Measurements from ENCODE around the gene TECTB. TPM values are rescaled to one million over a fixed set of nuclear protein-coding genes. Genes with fewer than 3 reads are reported as not detected.

TECTB gene
- total RNA-seq, 1 donor from 2014 or later, result not detected

DNA sequence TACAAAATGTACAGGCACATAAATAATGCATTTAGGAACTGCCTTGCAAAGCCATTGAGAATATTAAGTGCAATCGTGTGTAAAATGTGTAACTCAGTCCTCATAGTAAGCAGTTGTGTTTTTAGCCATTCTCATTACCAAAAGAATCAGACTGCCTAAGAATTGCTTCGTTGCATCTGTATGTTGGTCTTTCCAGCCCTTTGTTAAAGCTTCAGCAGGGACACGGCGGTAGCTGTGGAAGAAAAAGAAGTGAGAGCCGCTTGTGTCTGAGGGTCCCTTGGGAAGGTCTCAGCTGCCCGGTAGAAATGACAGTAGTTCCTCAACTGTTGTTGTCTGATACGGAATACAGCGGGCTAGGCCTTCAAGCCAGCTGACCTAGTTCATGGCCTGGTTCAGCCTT is 67.9 kb downstream of the TECTB start:
- no peaks in the 10 kb centered on the region for H3K36me3 Mint-ChIP-seq (ENCODE audit: low read depth)

DNA sequence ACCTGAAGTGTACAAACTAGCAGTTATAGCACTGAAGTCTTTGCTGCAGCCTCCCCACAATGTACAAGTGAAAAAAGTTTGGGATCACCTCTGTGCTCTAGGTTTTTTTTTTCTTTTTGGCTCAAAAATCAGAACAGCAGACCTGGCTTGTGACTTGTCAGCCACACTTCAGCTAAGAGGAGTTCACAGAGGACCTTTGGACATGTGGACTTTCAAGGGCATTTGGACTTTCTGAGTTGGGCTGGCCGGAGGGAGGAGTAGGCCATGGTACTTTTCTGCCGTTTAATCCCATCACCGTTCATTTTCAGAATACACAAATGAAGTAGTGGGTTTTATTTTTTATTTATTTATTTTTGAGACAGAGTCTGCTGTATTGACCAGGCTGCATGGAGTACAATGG is 68.8 kb downstream of the TECTB start:
- Mint-ChIP-seq H3K9me3 (no peaks in the 10 kb centered on the region), H3K4me1 (no peaks in the 10 kb centered on the region), H3K36me3 (ENCODE audit: low read depth) (no peaks in the 10 kb centered on the region), H3K4me3 (no peak overlapping the region), H3K27ac (no peak overlapping the region), H3K27me3 (peaks cover 3% of the 10 kb centered on the region)
- DNase-seq, result no peak
- intact Hi-C loops (cut with micrococcal nuclease), result no loop called here

More for the DNA sequence above, 67.9 kb downstream of the TECTB start:
- DNase-seq, result no peak
- no peaks in the 10 kb centered on the region for H3K9me3 Mint-ChIP-seq
- no peaks in the 10 kb centered on the region for H3K4me1 Mint-ChIP-seq
- intact Hi-C loops (cut with micrococcal nuclease), result no loop called here
- H3K27me3 Mint-ChIP-seq, result peaks cover 3% of the 10 kb centered on the region
- no peak overlapping the region for H3K27ac Mint-ChIP-seq
- no peak overlapping the region for H3K4me3 Mint-ChIP-seq

DNA sequence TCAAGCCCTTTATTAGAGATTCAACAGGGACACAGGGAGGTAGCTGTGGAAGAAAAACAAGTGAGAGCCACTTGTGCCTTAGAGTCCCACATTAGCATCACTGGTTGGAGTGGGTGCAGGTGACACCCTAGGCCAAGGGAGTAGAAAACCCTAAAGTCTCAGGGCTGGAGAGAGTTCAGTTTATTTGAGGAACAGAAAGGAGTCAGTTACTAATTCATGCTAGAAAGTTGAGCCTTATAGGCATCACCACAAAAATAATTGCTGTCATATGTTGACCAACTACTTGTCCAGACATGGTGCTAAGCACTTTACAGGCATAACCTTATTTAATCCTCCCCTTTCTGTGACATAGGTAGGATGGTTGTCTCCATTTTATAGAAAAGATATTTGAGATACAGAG is 69.8 kb downstream of the TECTB start:
- intact Hi-C loops (cut with micrococcal nuclease), result no loop called here
- no peaks in the 10 kb centered on the region for H3K9me3 Mint-ChIP-seq
- H3K36me3 Mint-ChIP-seq (ENCODE audit: low read depth), result no peaks in the 10 kb centered on the region
- no peak for DNase-seq
- H3K4me3 Mint-ChIP-seq, result no peak overlapping the region
- H3K27ac Mint-ChIP-seq, result no peak overlapping the region
- peaks cover 2% of the 10 kb centered on the region for H3K27me3 Mint-ChIP-seq
- no peaks in the 10 kb centered on the region for H3K4me1 Mint-ChIP-seq

Other genes starting within 250 kb of the TECTB start
- 8.6 and 9.8 TPM in 2 replicates for gene GPAM, start 99.6 kb upstream of the TECTB start, total RNA-seq
- gene ACSL5, start 90.7 kb downstream of the TECTB start, total RNA-seq, result 42.8 and 48.6 TPM in 2 replicates
- 45.5 and 47.7 TPM in 2 replicates for gene ZDHHC6, start 163.5 kb downstream of the TECTB start, total RNA-seq
- 35.2 and 38.4 TPM in 2 replicates for gene VTI1A, start 163.8 kb downstream of the TECTB start, total RNA-seq